HCT116 (cell line): ENCODE results near the gene TRPM1.

ENCODE experiments used
- EGR1 ChIP-seq: IDR thresholded peaks from 2 replicates; pipeline ENCODE4 v1.6.1; 2012; ENCODE audit warnings: low read depth
- EZH2 ChIP-seq: fragments of 200-600 bp; sonication (generic); IDR thresholded peaks from 2 replicates; pipeline ENCODE4 v1.6.1; 2017; ENCODE audit warnings: antibody characterized with exemption, mixed run types
- JUND ChIP-seq: IDR thresholded peaks from 2 replicates; pipeline ENCODE4 v1.6.1; 2012
- POLR2A ChIP-seq: IDR thresholded peaks from 2 replicates; pipeline ENCODE4 v1.7.0; 2011; ENCODE audit warnings: borderline replicate concordance; ENCODE audit not compliant: insufficient read depth, insufficient read length; ENCODE audit errors: extremely low read depth
- POLR2AphosphoS5 ChIP-seq: IDR thresholded peaks from 2 replicates; pipeline ENCODE4 v1.6.1; 2011; ENCODE audit warnings: mild to moderate bottlenecking, low read depth, low read length, moderate library complexity
- RAD21 ChIP-seq: IDR thresholded peaks from 2 replicates; pipeline ENCODE4 v1.6.1; 2012; ENCODE audit warnings: low read depth, mild to moderate bottlenecking
- SIN3A ChIP-seq: IDR thresholded peaks from 2 replicates; pipeline ENCODE4 v1.6.1; 2012; ENCODE audit warnings: low read depth
- SP1 ChIP-seq: IDR thresholded peaks from 2 replicates; pipeline ENCODE4 v1.6.1; 2012; ENCODE audit warnings: low read depth
- ZNF274 ChIP-seq: fragments of 200-500 bp; sonication (Bioruptor generic); IDR thresholded peaks from 2 replicates; pipeline ENCODE4 v1.6.1; 2014; ENCODE audit warnings: mild to moderate bottlenecking, low read depth, low read length, inconsistent platforms
- TF ChIP-seq, protein P1 (sequence below), 3 experiments: fragments of 200-600 bp in 1 of 3; sonication (generic) in 1 of 3; IDR thresholded peaks in 2 of 3; conservative IDR thresholded peaks in 1 of 3; 2 replicates each; pipeline ENCODE4 v1.5.1; 2012 to 2017; ENCODE audit warnings: low read depth in 2 of 3, low read length in 2 of 3, antibody characterized with exemption in 1 of 3, borderline replicate concordance in 1 of 3, control low read depth in 1 of 3, mild to moderate bottlenecking in 1 of 3, mixed read lengths in 1 of 3, mixed run types in 1 of 3, moderate library complexity in 1 of 3; ENCODE audit not compliant: insufficient read depth in 1 of 3
- TF ChIP-seq, protein P2 (sequence below): IDR thresholded peaks from 2 replicates; pipeline ENCODE4 v1.6.1; 2012
- TF ChIP-seq, protein P3 (sequence below): IDR thresholded peaks from 2 replicates; pipeline ENCODE4 v1.6.1; 2012; ENCODE audit warnings: low read depth

DNA sequence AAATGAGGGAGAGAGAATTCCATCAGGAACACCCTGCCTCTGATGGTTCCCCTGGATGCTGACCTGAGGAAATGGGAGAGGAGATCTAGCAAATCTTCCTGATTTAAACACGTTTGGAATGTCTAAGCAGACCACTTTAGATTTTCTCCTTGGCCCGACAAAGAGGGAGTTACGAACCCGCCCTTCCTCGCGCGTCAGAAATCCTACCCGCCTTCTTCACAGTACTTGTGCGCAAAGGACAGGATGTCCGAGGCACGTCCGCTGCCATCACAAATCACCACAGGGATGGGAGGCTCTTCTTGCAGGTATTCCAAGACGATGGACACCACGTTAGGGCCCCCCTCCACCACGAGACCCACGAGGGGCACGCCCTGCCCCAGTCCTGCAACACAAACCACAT is 38.6 kb downstream of the TRPM1 start:
- TF ChIP-seq, protein P1, sequence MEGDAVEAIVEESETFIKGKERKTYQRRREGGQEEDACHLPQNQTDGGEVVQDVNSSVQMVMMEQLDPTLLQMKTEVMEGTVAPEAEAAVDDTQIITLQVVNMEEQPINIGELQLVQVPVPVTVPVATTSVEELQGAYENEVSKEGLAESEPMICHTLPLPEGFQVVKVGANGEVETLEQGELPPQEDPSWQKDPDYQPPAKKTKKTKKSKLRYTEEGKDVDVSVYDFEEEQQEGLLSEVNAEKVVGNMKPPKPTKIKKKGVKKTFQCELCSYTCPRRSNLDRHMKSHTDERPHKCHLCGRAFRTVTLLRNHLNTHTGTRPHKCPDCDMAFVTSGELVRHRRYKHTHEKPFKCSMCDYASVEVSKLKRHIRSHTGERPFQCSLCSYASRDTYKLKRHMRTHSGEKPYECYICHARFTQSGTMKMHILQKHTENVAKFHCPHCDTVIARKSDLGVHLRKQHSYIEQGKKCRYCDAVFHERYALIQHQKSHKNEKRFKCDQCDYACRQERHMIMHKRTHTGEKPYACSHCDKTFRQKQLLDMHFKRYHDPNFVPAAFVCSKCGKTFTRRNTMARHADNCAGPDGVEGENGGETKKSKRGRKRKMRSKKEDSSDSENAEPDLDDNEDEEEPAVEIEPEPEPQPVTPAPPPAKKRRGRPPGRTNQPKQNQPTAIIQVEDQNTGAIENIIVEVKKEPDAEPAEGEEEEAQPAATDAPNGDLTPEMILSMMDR (IDR thresholded peaks at IDR 0.05 in 2 of 3, conservative IDR thresholded peaks at IDR 0.05 in 1 of 3; ENCODE audit: borderline replicate concordance in 1 of 3, insufficient read depth in 1 of 3, low read depth in 2 of 3, low read length in 2 of 3), result no peak
- TF ChIP-seq, protein P2, sequence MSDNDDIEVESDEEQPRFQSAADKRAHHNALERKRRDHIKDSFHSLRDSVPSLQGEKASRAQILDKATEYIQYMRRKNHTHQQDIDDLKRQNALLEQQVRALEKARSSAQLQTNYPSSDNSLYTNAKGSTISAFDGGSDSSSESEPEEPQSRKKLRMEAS, result no peak
- no peak for TF ChIP-seq EGR1
- TF ChIP-seq, protein P3, sequence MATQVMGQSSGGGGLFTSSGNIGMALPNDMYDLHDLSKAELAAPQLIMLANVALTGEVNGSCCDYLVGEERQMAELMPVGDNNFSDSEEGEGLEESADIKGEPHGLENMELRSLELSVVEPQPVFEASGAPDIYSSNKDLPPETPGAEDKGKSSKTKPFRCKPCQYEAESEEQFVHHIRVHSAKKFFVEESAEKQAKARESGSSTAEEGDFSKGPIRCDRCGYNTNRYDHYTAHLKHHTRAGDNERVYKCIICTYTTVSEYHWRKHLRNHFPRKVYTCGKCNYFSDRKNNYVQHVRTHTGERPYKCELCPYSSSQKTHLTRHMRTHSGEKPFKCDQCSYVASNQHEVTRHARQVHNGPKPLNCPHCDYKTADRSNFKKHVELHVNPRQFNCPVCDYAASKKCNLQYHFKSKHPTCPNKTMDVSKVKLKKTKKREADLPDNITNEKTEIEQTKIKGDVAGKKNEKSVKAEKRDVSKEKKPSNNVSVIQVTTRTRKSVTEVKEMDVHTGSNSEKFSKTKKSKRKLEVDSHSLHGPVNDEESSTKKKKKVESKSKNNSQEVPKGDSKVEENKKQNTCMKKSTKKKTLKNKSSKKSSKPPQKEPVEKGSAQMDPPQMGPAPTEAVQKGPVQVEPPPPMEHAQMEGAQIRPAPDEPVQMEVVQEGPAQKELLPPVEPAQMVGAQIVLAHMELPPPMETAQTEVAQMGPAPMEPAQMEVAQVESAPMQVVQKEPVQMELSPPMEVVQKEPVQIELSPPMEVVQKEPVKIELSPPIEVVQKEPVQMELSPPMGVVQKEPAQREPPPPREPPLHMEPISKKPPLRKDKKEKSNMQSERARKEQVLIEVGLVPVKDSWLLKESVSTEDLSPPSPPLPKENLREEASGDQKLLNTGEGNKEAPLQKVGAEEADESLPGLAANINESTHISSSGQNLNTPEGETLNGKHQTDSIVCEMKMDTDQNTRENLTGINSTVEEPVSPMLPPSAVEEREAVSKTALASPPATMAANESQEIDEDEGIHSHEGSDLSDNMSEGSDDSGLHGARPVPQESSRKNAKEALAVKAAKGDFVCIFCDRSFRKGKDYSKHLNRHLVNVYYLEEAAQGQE, result no peak
- TF ChIP-seq POLR2A, result no peak
- no peak for TF ChIP-seq JUND
- no peak for TF ChIP-seq SP1
- TF ChIP-seq EZH2, result no peak
- TF ChIP-seq SIN3A, result no peak
- no peak for TF ChIP-seq RAD21
- no peak for TF ChIP-seq POLR2AphosphoS5
- no peak for TF ChIP-seq ZNF274
